ENCODE results near the gene CPPED1.
"Not testable (repeated sequence)": the region's sequence is repeated elsewhere in the genome, so short reads cannot be mapped to it uniquely, and the experiment has no call there.

Gene CPPED1

GRCh38 chr16:12803203-12804093 lies at the start of gene CPPED1:
CPPED1 (minus strand) TSS chr16:12803887; CDS start chr16:12803776, 111 bp downstream.
- DNase-seq (ENCODE audit: low read depth in 2 of 2): peak; percentile 83 to 86

GRCh38 chr16:12850186-12850585 lies 46.5 kb upstream of the CPPED1 start:
- no peak for DNase-seq (ENCODE audit: low read depth in 2 of 2)

GRCh38 chr16:12846592-12846991 lies 42.9 kb upstream of the CPPED1 start:
- no peak for DNase-seq (ENCODE audit: low read depth in 2 of 2)

- no peak for DNase-seq (ENCODE audit: low read depth in 2 of 2)
These were observed 41.6 kb upstream of the CPPED1 start for GRCh38 chr16:12845282-12845681.

- no peak for DNase-seq (ENCODE audit: low read depth in 2 of 2)
These were observed 34.1 kb upstream of the CPPED1 start for GRCh38 chr16:12837756-12838155.

- DNase-seq (ENCODE audit: low read depth in 2 of 2): no peak
These were observed 33.6 kb upstream of the CPPED1 start for GRCh38 chr16:12837291-12837690.

GRCh38 chr16:12833926-12834325 lies 30.2 kb upstream of the CPPED1 start:
- DNase-seq (ENCODE audit: low read depth in 2 of 2): no peak

- DNase-seq (ENCODE audit: low read depth in 2 of 2): no peak
These were observed 25.6 kb upstream of the CPPED1 start for GRCh38 chr16:12829096-12829888.

- DNase-seq (ENCODE audit: low read depth in 2 of 2): no peak
These were observed 24.5 kb upstream of the CPPED1 start for GRCh38 chr16:12828206-12828605.

- no peak for DNase-seq (ENCODE audit: low read depth in 2 of 2)
These were observed 22.9 kb upstream of the CPPED1 start for GRCh38 chr16:12826559-12826958.

GRCh38 chr16:12819126-12820117 lies 15.7 kb upstream of the CPPED1 start:
- DNase-seq (ENCODE audit: low read depth in 2 of 2): peak; percentile 60 to 73

- no peak for DNase-seq (ENCODE audit: low read depth in 2 of 2)
These were observed 14.6 kb upstream of the CPPED1 start for GRCh38 chr16:12818326-12818725.

- DNase-seq (ENCODE audit: low read depth in 2 of 2): not testable (repeated sequence)
These were observed 13.1 kb upstream of the CPPED1 start for GRCh38 chr16:12816791-12817214.

GRCh38 chr16:12815361-12815760 lies 11.7 kb upstream of the CPPED1 start:
- DNase-seq (ENCODE audit: low read depth in 2 of 2): no peak

- not testable (repeated sequence) for DNase-seq (ENCODE audit: low read depth in 2 of 2)
These were observed 10.0 kb upstream of the CPPED1 start for GRCh38 chr16:12813734-12814133.

GRCh38 chr16:12813321-12813720 lies 9.6 kb upstream of the CPPED1 start:
- DNase-seq (ENCODE audit: low read depth in 2 of 2): not testable (repeated sequence)

- DNase-seq (ENCODE audit: low read depth in 2 of 2): no peak
These were observed 8.0 kb upstream of the CPPED1 start for GRCh38 chr16:12811441-12812383.

- no peak for DNase-seq (ENCODE audit: low read depth in 2 of 2)
These were observed 1.4 kb upstream of the CPPED1 start for GRCh38 chr16:12805066-12805465.

- DNase-seq (ENCODE audit: low read depth in 2 of 2): no peak
These were observed 708 bp upstream of the CPPED1 start for GRCh38 chr16:12804395-12804794.

- DNase-seq (ENCODE audit: low read depth in 2 of 2): no peak
These were observed 1.0 kb downstream of the CPPED1 start for GRCh38 chr16:12802661-12803060.
